H1 (cell line): ENCODE data around the gene ABHD4. TPM values are rescaled to one million over a fixed set of nuclear protein-coding genes. Genes with fewer than 3 reads are reported as not detected.

Source experiments
- CTCF ChIA-PET: fragments of 300-600 bp; sonication (Branson Sonifier 250); formaldehyde crosslinking; loops from one replicate; lab custom pipeline; 2021; ENCODE audit not compliant: partially characterized antibody; lab: Charles Lee
- POLR2A ChIA-PET: fragments of 300-600 bp; sonication (Branson Sonifier 250); formaldehyde crosslinking; loops from one replicate; lab custom pipeline; 2021; ENCODE audit warnings: inconsistent platforms; ENCODE audit not compliant: partially characterized antibody; lab: Charles Lee
- DNase-seq, 2 experiments: peaks; one replicate each; pipeline versions ENCODE4 v3.0.0 to v3.0.0-alpha.2; 2010 to 2022; ENCODE audit warnings: low spot score in 2 of 2, low read depth in 1 of 2, mixed read lengths in 1 of 2
- FAIRE-seq: peaks from 2 replicates; lab custom pipeline; 2011; peaks lifted over from hg19 to GRCh38; lab: Jason Lieb, UNC
- H2AFZ ChIP-seq: 2 replicates; pipeline ENCODE4 v1.8.1; 2012; ENCODE audit warnings: low read length, inconsistent platforms
- H2AK5ac ChIP-seq: 2 replicates; pipeline ENCODE4 v1.6.1; 2013; ENCODE audit warnings: low read depth, low read length
- H2BK120ac ChIP-seq: replicated peaks from 2 replicates; pipeline ENCODE3; 2013; ENCODE audit warnings: low read depth, low read length, inconsistent platforms
- H2BK12ac ChIP-seq: 2 replicates; pipeline ENCODE4 v1.6.1; 2013; ENCODE audit warnings: low read depth, low read length
- H2BK15ac ChIP-seq: 2 replicates; pipeline ENCODE4 v1.6.1; 2013; ENCODE audit warnings: low read length
- H2BK20ac ChIP-seq: 2 replicates; pipeline ENCODE4 v1.6.1; 2013; ENCODE audit warnings: low read length
- H2BK5ac ChIP-seq: 2 replicates; pipeline ENCODE4 v1.6.1; 2013; ENCODE audit warnings: low read depth, low read length
- H3K14ac ChIP-seq: 2 replicates; pipeline ENCODE4 v1.6.1; 2013; ENCODE audit warnings: inconsistent platforms; ENCODE audit not compliant: insufficient read length
- H3K18ac ChIP-seq: 2 replicates; pipeline ENCODE4 v1.6.1; 2013; ENCODE audit warnings: low read length; ENCODE audit errors: extremely low read depth
- H3K23ac ChIP-seq: 2 replicates; pipeline ENCODE4 v1.6.1; 2013; ENCODE audit warnings: inconsistent platforms; ENCODE audit not compliant: insufficient read length
- H3K23me2 ChIP-seq: 2 replicates; pipeline ENCODE4 v1.6.1; 2013; ENCODE audit warnings: low read depth, low read length
- H3K27ac ChIP-seq: 2 replicates; pipeline ENCODE4 v1.6.1; 2011; ENCODE audit warnings: low read depth, low read length, inconsistent platforms
- H3K27me3 ChIP-seq, 4 experiments: replicated peaks in 1 of 4; 1 replicate in 1 of 4; 2 replicates in 3 of 4; pipeline versions ENCODE4 v1.6.1 to v1.8.1; 2011 to 2013; ENCODE audit warnings: low read length in 3 of 4, mild to moderate bottlenecking in 3 of 4, inconsistent platforms in 2 of 4, mixed read lengths in 2 of 4, moderate library complexity in 1 of 4; ENCODE audit not compliant: control insufficient read depth in 3 of 4, insufficient read depth in 3 of 4; ENCODE audit errors: extremely low read depth in 1 of 4
- H3K36me3 ChIP-seq, 4 experiments: 2 replicates each; pipeline versions ENCODE4 v1.6.1 to v1.8.1; 2011 to 2013; ENCODE audit warnings: mild to moderate bottlenecking in 4 of 4, low read length in 3 of 4, moderate library complexity in 2 of 4, control low read depth in 1 of 4, inconsistent platforms in 1 of 4; ENCODE audit not compliant: insufficient read depth in 4 of 4, control insufficient read depth in 2 of 4
- H3K4ac ChIP-seq: replicated peaks from 2 replicates; pipeline ENCODE3; 2013; ENCODE audit warnings: low read length, low read depth, mixed read lengths, inconsistent platforms; ENCODE audit not compliant: insufficient read length
- H3K4me1 ChIP-seq, 4 experiments: replicated peaks in 1 of 4; 1 replicate in 1 of 4; 2 replicates in 3 of 4; pipeline versions ENCODE4 v1.6.1 to v1.8.1; 2011 to 2013; ENCODE audit warnings: low read length in 3 of 4, inconsistent platforms in 2 of 4, mixed read lengths in 1 of 4; ENCODE audit not compliant: insufficient read depth in 4 of 4, control insufficient read depth in 3 of 4
- H3K4me2 ChIP-seq, 2 experiments: 2 replicates each; pipeline versions ENCODE4 v1.6.1 to v1.8.1; 2011 to 2013; ENCODE audit warnings: low read depth in 2 of 2, low read length in 2 of 2, control low read depth in 1 of 2, inconsistent platforms in 1 of 2, mild to moderate bottlenecking in 1 of 2; ENCODE audit not compliant: insufficient read depth in 1 of 2
- H3K4me3 ChIP-seq, 4 experiments: fragments of 200-600, 300-600 bp in 1 of 4; sonication (generic), shearing (Covaris generic), sonication (Bioruptor Twin) in 1 of 4; 2 replicates each; pipeline versions ENCODE4 v1.5.1 to v1.8.1; 2011 to 2016; ENCODE audit warnings: low read length in 4 of 4, low read depth in 3 of 4, control low read depth in 2 of 4, inconsistent platforms in 2 of 4, mild to moderate bottlenecking in 2 of 4, mixed read lengths in 1 of 4, moderate library complexity in 1 of 4; ENCODE audit not compliant: insufficient read depth in 2 of 4; ENCODE audit errors: extremely low read depth in 1 of 4
- H3K56ac ChIP-seq: replicated peaks from 2 replicates; pipeline ENCODE3; 2013; ENCODE audit warnings: low read depth, mild to moderate bottlenecking, mixed read lengths, low read length, inconsistent platforms; ENCODE audit not compliant: insufficient read length
- H3K79me1 ChIP-seq: 2 replicates; pipeline ENCODE4 v1.6.1; 2013; ENCODE audit warnings: low read depth, low read length, control low read depth
- H3K79me2 ChIP-seq, 2 experiments: 2 replicates each; pipeline versions ENCODE4 v1.6.1 to v1.8.1; 2012 to 2013; ENCODE audit warnings: low read length in 2 of 2, mild to moderate bottlenecking in 2 of 2, inconsistent platforms in 1 of 2; ENCODE audit not compliant: insufficient read depth in 2 of 2, control insufficient read depth in 1 of 2
- H3K9ac ChIP-seq, 4 experiments: replicated peaks in 1 of 4; 1 replicate in 1 of 4; 2 replicates in 3 of 4; pipeline versions ENCODE4 v1.6.1 to v1.8.1; 2011 to 2013; ENCODE audit warnings: low read depth in 3 of 4, low read length in 3 of 4, control low read depth in 2 of 4, mild to moderate bottlenecking in 2 of 4, moderate library complexity in 2 of 4, inconsistent platforms in 1 of 4; ENCODE audit errors: extremely low read depth in 1 of 4
- H3K9me3 ChIP-seq, 2 experiments: 2 replicates each; pipeline versions ENCODE4 v1.6.1 to v1.8.1; 2012 to 2013; ENCODE audit warnings: mild to moderate bottlenecking in 2 of 2, moderate library complexity in 2 of 2, control low read depth in 1 of 2, inconsistent platforms in 1 of 2, low read depth in 1 of 2, low read length in 1 of 2, mixed read lengths in 1 of 2; ENCODE audit not compliant: insufficient read depth in 2 of 2
- H4K20me1 ChIP-seq, 2 experiments: replicated peaks in 1 of 2; 2 replicates each; pipeline versions ENCODE3 to v1.8.1; 2011 to 2013; ENCODE audit warnings: inconsistent platforms in 2 of 2, low read length in 2 of 2, mild to moderate bottlenecking in 1 of 2; ENCODE audit not compliant: insufficient read depth in 2 of 2, control insufficient read depth in 1 of 2
- H4K5ac ChIP-seq: 2 replicates; pipeline ENCODE4 v1.6.1; 2013; ENCODE audit warnings: low read length, low read depth, mixed read lengths, inconsistent platforms; ENCODE audit not compliant: insufficient read length
- H4K8ac ChIP-seq: 2 replicates; pipeline ENCODE4 v1.8.0; 2013; ENCODE audit warnings: mild to moderate bottlenecking, moderate library complexity, low read length, inconsistent platforms; ENCODE audit not compliant: insufficient read depth; ENCODE audit errors: extremely low read depth
- H4K91ac ChIP-seq: replicated peaks from 2 replicates; pipeline ENCODE3; 2013; ENCODE audit warnings: low read length, mixed read lengths, inconsistent platforms; ENCODE audit not compliant: insufficient read length
- ASH2L ChIP-seq: fragments of 200-600, 300-600 bp; sonication (generic); IDR thresholded peaks from one replicate; pipeline ENCODE4 v1.7.1; 2017; ENCODE audit warnings: low read length
- CEBPB ChIP-seq: IDR thresholded peaks from 2 replicates; pipeline ENCODE4 v1.6.1; 2012; ENCODE audit warnings: low read depth, low read length
- EP300 ChIP-seq, 2 experiments: IDR thresholded peaks; 1 replicate in 1 of 2; 2 replicates in 1 of 2; pipeline ENCODE4 v1.6.1; 2011 to 2012; ENCODE audit warnings: low read depth in 2 of 2, low read length in 2 of 2, mild to moderate bottlenecking in 2 of 2, borderline replicate concordance in 1 of 2, inconsistent platforms in 1 of 2, moderate library complexity in 1 of 2
- EZH2 ChIP-seq: fragments of 200-600 bp; sonication (generic); IDR thresholded peaks from 2 replicates; pipeline ENCODE4 v1.7.1; 2012; ENCODE audit warnings: low read depth, mild to moderate bottlenecking, moderate library complexity, low read length, inconsistent platforms; ENCODE audit not compliant: severe bottlenecking
- GABPA ChIP-seq: IDR thresholded peaks from 2 replicates; pipeline ENCODE4 v1.6.1; 2011; ENCODE audit warnings: mild to moderate bottlenecking, low read length, moderate library complexity, borderline replicate concordance; ENCODE audit not compliant: insufficient read depth
- HDAC2 ChIP-seq, 2 experiments: fragments of 300-600 bp in 1 of 2; sonication (generic) in 1 of 2; IDR thresholded peaks; 2 replicates each; pipeline ENCODE4 v1.6.1; 2011 to 2012; ENCODE audit warnings: low read depth in 2 of 2, low read length in 2 of 2, mild to moderate bottlenecking in 2 of 2, moderate library complexity in 2 of 2, borderline replicate concordance in 1 of 2, inconsistent platforms in 1 of 2
- SP1 ChIP-seq: IDR thresholded peaks from 2 replicates; pipeline ENCODE4 v1.6.1; 2011; ENCODE audit warnings: low read depth, low read length
- TAF1 ChIP-seq: IDR thresholded peaks from 2 replicates; pipeline ENCODE4 v1.6.1; 2011; ENCODE audit warnings: mild to moderate bottlenecking, low read depth, low read length
- ZNF274 ChIP-seq: IDR thresholded peaks from 2 replicates; pipeline ENCODE4 v1.7.0; 2012; ENCODE audit warnings: low read length, borderline replicate concordance; ENCODE audit errors: extremely low read depth
- WGBS, 2 experiments: shearing (Covaris generic) in 1 of 2; methylation state at CpG; one replicate each; pipeline versions ENCODE4 v1.1.6 to v1.1.7; 2013 to 2015; ENCODE audit warnings: low lambda C conversion rate in 2 of 2, mixed read lengths in 2 of 2, inconsistent platforms in 1 of 2, low coverage in 1 of 2, missing lambda C conversion rate in 1 of 2; ENCODE audit not compliant: insufficient replicate concordance in 2 of 2, insufficient coverage in 1 of 2, insufficient read length in 1 of 2; ENCODE audit errors: extremely low coverage in 1 of 2, missing lambda C conversion rate in 1 of 2; 5-methylcytosine and 5-hydroxymethylcytosine counted together
- polyA plus RNA-seq, 7 experiments: library from polyadenylated mRNA; depleted of rRNA in 3 of 7; stranded (reverse) in 5 of 7; unstranded in 2 of 7; fragments of >200 nt in 5 of 7; fragments of 200-250 nt in 2 of 7; gene quantifications; 1 replicate in 5 of 7; 2 replicates in 1 of 7; 4 replicates in 1 of 7; pipeline versions ENCODE4 v1.2.1 to v1.2.3, GENCODE V29; 2011 to 2013; ENCODE audit warnings: missing spikeins in 2 of 7, mixed read lengths in 2 of 7
- total RNA-seq: library from RNA; stranded (reverse); fragmentation: NEBNext Ultra II Directional; extraction: Animal tissue kit (Norgen Biotek cat#: 25700); gene quantifications from 2 replicates; pipeline ENCODE4 v1.2.1, GENCODE V29; 2021
- TF ChIP-seq, protein P1 (sequence below): IDR thresholded peaks from 2 replicates; pipeline ENCODE4 v1.6.1; 2011; ENCODE audit warnings: low read length, improper control_type of control experiment

The ABHD4 gene
- total and polyA plus RNA-seq, 2 of the 8 experiments (the other 6 are each of a cell fraction or from before 2014, with no cell fraction given) = 32.4 to 42.9 TPM

DNA sequence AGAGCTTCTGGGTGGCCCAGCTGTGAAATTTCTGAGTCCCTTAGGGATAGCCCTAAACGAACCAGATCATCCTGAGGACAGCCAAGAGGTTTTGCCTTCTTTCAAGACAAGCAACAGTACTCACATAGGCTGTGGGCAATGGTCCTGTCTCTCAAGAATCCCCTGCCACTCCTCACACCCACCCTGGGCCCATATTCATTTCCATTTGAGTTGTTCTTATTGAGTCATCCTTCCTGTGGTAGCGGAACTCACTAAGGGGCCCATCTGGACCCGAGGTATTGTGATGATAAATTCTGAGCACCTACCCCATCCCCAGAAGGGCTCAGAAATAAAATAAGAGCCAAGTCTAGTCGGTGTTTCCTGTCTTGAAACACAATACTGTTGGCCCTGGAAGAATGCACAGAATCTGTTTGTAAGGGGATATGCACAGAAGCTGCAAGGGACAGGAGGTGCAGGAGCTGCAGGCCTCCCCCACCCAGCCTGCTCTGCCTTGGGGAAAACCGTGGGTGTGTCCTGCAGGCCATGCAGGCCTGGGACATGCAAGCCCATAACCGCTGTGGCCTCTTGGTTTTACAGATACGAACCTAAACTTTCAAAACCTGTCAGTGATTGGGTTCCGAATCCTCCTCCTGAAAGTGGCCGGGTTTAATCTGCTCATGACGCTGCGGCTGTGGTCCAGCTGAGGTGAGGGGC is 48.0 kb upstream of the ABHD4 start:
- H2BK5ac ChIP-seq = peak overlapping the region; percentile 76; the same call in 1 of the 2 replicates
- peak overlapping the region; percentile 53; the same call in 1 of the 2 replicates for H3K18ac ChIP-seq
- peak overlapping the region; percentile 2 for H3K56ac ChIP-seq
- no peak overlapping the region for H3K14ac ChIP-seq
- H4K8ac ChIP-seq = no peak overlapping the region
- H2AK5ac ChIP-seq = no peak overlapping the region
- no peak overlapping the region for H2BK120ac ChIP-seq
- WGBS, 2 experiments = 65% methylated on average over 11 of the region's 11 CpGs; no CpG with 5 or more reads in 1 of the 2 experiments
- ChIA-PET CTCF (interaction anchor here (0.6 to 4.0 kb wide), 9 partner anchors 11 to 179 kb away, joined by 3 to 26 read pairs (median 5); no protein-coding TSS in a partner anchor), POLR2A (interaction anchor here (1.0 to 1.5 kb wide), 3 partner anchors 57 to 272 kb away, joined by 3 read pairs; no protein-coding TSS in a partner anchor)
- peak overlapping the region; percentile 20; the same call in 1 of the 2 replicates for H2BK12ac ChIP-seq
- no peaks in the 10 kb centered on the region; a peak in 2 of 7 replicates for H3K27me3 ChIP-seq
- H3K4me3 ChIP-seq = no peak overlapping the region; a peak in 1 of 8 replicates
- H3K9me3 ChIP-seq = no peaks in the 10 kb centered on the region
- H2AFZ ChIP-seq = no peak overlapping the region
- 0 out of 4 replicates have a peak overlapping the region, but pooled peaks of 1 of the 2 experiments have one; percentile 1 for H3K4me2 ChIP-seq
- H3K9ac ChIP-seq = no peak overlapping the region
- DNase-seq (peak in 1 of 2 experiments; percentile 43), FAIRE-seq (no peak)
- no peaks in the 10 kb centered on the region for H3K79me2 ChIP-seq
- H2BK20ac ChIP-seq = peak overlapping the region; percentile 27; the same call in 1 of the 2 replicates
- no peaks in the 10 kb centered on the region for H3K79me1 ChIP-seq
- H4K5ac ChIP-seq = no peak overlapping the region
- no peak overlapping the region for H2BK15ac ChIP-seq
- no peak overlapping the region for H3K4ac ChIP-seq
- H3K23me2 ChIP-seq = no peaks in the 10 kb centered on the region
- peak overlapping the region; percentile 6; the same call in 1 of the 2 replicates for H3K27ac ChIP-seq
- H4K91ac ChIP-seq = no peak overlapping the region
- peaks cover 11 to 21% (median 14%) of the 10 kb centered on the region in 4 experiments for H3K4me1 ChIP-seq
- no peaks in the 10 kb centered on the region for H4K20me1 ChIP-seq
- H3K23ac ChIP-seq = no peak overlapping the region
- no peaks in the 10 kb centered on the region for H3K36me3 ChIP-seq
- TF ChIP-seq, protein P1, sequence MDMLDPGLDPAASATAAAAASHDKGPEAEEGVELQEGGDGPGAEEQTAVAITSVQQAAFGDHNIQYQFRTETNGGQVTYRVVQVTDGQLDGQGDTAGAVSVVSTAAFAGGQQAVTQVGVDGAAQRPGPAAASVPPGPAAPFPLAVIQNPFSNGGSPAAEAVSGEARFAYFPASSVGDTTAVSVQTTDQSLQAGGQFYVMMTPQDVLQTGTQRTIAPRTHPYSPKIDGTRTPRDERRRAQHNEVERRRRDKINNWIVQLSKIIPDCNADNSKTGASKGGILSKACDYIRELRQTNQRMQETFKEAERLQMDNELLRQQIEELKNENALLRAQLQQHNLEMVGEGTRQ = no peak
- TF ChIP-seq HDAC2 (IDR thresholded peaks at IDR 0.05; ENCODE audit: borderline replicate concordance in 1 of 2, low read depth in 2 of 2, low read length in 2 of 2) (no peak), SP1 (no peak), GABPA (no peak), EZH2 (no peak), EP300 (IDR thresholded peaks at IDR 0.05; ENCODE audit: borderline replicate concordance in 1 of 2, low read depth in 2 of 2, low read length in 2 of 2) (no peak), CEBPB (no peak), ZNF274 (no peak), ASH2L (no peak), TAF1 (no peak)
